Stimulated activated naive B cell treated with anti-CD40 and anti-IgM and Interleukin-4, amounts not matched to agents 10 μg/mL and 1 μg/mL and 100 μg/mL, for 72 hours (primary cell): ENCODE measurements around the gene UNC13D.
"Not testable (repeated sequence)": the region's sequence is repeated elsewhere in the genome, so short reads cannot be mapped to it uniquely, and the experiment has no call there.

Experiments
- ATAC-seq, 2 donors: fragments of 150-1000 bp; cut with Tn5 transposase; replicated peaks; 2 replicates each; pipeline ENCODE4 v1.10.0; 2021; ENCODE audit warnings: moderate library complexity in 1 of 2
- DNase-seq: peaks from one replicate; pipeline ENCODE4 v3.0.0; 2021
- H3K27ac Mint-ChIP-seq: one replicate; pipeline ENCODE4 v1.8.0; 2022; ENCODE audit warnings: mild to moderate bottlenecking, mixed read lengths
- H3K27me3 Mint-ChIP-seq, 2 donors: one replicate each; pipeline ENCODE4 v1.8.0; 2022; ENCODE audit warnings: mixed read lengths in 2 of 2
- H3K36me3 Mint-ChIP-seq, 2 donors: one replicate each; pipeline ENCODE4 v1.8.0; 2022; ENCODE audit warnings: mixed read lengths in 2 of 2, mild to moderate bottlenecking in 1 of 2
- H3K4me1 Mint-ChIP-seq, 2 donors: one replicate each; pipeline ENCODE4 v1.8.0; 2022; ENCODE audit warnings: mixed read lengths in 2 of 2, mild to moderate bottlenecking in 1 of 2
- H3K4me3 Mint-ChIP-seq, 2 donors: one replicate each; pipeline ENCODE4 v1.8.0; 2022; ENCODE audit warnings: mild to moderate bottlenecking in 2 of 2, mixed read lengths in 2 of 2, moderate library complexity in 1 of 2
- H3K9me3 Mint-ChIP-seq, 2 donors: one replicate each; pipeline ENCODE4 v1.8.0; 2022; ENCODE audit warnings: mixed read lengths in 2 of 2, mild to moderate bottlenecking in 1 of 2

Gene UNC13D

DNA sequence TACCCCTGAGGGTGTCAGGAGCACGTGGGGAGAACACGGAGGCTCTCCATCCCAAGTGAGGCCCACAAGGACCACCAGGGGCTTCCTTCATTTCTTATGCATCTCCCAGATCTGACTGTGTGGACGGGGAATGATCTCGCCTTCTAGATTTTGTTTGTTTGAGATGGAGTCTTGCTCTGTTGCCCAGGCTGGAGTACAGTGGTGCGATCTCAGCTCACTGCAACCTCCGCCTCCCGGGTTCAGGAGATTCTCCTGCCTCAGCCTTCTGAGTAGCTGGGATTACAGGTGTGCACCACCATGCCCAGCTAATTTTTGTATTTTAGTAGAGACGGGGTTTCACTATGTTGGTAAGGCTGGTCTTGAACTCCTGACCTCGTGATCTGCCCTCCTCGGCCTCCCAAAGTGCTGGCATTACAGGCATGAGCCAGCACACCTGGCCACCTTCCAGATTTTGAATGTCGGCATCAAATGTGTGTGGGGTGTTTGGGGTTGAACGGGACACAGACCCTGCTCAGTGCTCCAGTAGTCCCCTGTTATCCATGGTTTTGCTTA, 24.6 kb upstream of the UNC13D start:
- Mint-ChIP-seq H3K4me1 (peaks cover 11 to 16% of the 10 kb centered on the region in 2 donors), H3K27ac (peak overlapping the region; percentile 47)
- ATAC-seq, H3K27me3 Mint-ChIP-seq, H3K36me3 Mint-ChIP-seq, H3K4me3 Mint-ChIP-seq, DNase-seq, H3K9me3 Mint-ChIP-seq: not testable (repeated sequence)

DNA sequence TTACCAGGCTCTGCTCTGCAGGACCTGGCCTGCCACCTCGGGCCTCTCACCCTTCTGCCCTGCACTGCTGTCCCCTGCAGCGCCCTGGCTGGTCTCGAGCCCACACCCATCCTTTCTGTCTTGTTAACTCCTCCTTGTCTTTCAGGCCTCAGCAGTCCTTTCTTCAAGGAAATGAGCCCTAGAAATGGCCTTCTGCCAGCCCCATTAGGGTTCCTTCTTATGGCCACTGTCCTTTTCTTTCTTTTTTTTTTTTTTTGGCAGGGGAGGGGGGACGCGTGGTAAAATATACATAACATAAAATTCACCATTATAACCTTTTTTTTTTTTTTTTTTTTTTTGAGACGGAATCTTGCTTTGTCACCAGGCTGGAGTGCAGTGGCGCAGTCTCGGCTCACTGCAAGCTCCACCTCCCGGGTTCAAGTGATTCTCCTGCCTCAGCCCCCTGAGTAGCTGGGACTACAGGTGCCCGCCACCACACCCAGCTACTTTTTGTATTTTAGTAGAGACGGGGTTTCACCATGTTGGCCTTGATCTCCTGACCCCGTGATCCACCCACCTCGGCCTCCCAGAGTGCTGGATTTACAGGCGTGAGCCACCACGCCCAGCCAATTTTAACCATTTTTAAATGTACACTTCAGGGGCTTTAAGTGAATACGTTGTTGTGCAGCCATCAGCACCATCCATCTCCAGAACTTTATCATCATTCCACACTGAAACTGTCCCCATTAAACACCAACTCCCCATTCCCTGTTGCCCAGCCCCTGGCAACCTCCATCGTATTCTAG, 21.4 kb upstream of the UNC13D start:
- H3K4me3 Mint-ChIP-seq, H3K36me3 Mint-ChIP-seq, H3K9me3 Mint-ChIP-seq, DNase-seq, ATAC-seq, H3K27ac Mint-ChIP-seq, H3K27me3 Mint-ChIP-seq: not testable (repeated sequence)
- peaks cover 13 to 16% of the 10 kb centered on the region in 2 donors for H3K4me1 Mint-ChIP-seq

DNA sequence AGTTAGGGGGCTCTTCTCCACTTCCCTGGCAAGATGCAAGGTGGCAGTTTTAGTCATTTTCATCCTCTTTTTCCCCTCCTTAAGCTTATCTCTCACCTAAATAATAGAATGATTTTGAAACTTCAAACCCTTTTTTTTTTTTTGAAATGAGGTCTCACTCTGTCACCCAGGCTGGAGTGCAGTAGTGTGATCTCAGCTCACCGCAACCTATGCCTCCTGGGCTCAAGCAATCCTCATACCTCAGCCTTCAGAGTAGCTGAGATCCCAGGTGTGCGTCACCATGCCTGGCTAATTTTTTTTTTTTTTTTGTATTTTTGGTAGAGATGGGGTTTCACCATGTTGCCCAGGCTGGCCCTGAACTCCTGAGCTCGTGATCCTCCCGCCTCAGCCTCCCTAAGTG, 20.7 kb upstream of the UNC13D start:
- DNase-seq, H3K9me3 Mint-ChIP-seq, H3K27me3 Mint-ChIP-seq, H3K4me3 Mint-ChIP-seq, H3K36me3 Mint-ChIP-seq: not testable (repeated sequence)
- H3K27ac Mint-ChIP-seq = peak overlapping the region; percentile 25
- peak; percentile 31 to 36 for ATAC-seq
- H3K4me1 Mint-ChIP-seq = peaks cover 13 to 16% of the 10 kb centered on the region in 2 donors

GRCh38 chr17:75864448-75864871, 20.3 kb upstream of the UNC13D start:
- H3K36me3 Mint-ChIP-seq = no peaks in the 10 kb centered on the region
- H3K4me3 Mint-ChIP-seq = peak overlapping the region in 1 of 2 donors; percentile 4
- H3K9me3 Mint-ChIP-seq = no peaks in the 10 kb centered on the region
- peaks cover 13 to 17% of the 10 kb centered on the region in 2 donors for H3K4me1 Mint-ChIP-seq
- DNase-seq = peak; percentile 68
- H3K27me3 Mint-ChIP-seq = no peaks in the 10 kb centered on the region
- peak; percentile 89 to 91 for ATAC-seq
- H3K27ac Mint-ChIP-seq = peak overlapping the region; percentile 51

DNA sequence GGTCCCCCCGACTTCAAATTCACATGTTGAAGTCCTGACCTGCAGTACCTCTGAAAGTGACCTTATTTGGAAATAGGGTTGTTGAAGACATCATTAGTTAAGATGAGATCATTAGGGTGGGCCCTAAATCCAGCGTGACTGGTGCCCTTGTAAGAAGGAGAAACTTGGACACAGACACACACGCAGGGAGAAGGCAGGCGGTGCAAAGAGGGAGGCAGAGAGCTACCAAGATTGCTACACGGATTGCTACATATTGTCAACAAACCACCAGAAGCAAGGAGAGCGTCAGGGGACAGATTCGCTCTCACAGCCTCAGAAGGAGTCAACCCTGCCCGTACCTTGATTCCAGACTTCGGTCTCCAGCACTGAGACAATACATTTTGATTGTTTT, 17.7 kb upstream of the UNC13D start:
- no peak for ATAC-seq
- no peak overlapping the region for H3K27ac Mint-ChIP-seq
- H3K36me3 Mint-ChIP-seq = no peaks in the 10 kb centered on the region
- no peak overlapping the region for H3K4me3 Mint-ChIP-seq
- H3K9me3 Mint-ChIP-seq = no peaks in the 10 kb centered on the region
- peaks cover 25 to 35% of the 10 kb centered on the region in 2 donors for H3K4me1 Mint-ChIP-seq
- DNase-seq = no peak
- no peaks in the 10 kb centered on the region for H3K27me3 Mint-ChIP-seq

GRCh38 chr17:75859358-75859757, 15.2 kb upstream of the UNC13D start:
- H3K27ac Mint-ChIP-seq, H3K36me3 Mint-ChIP-seq, ATAC-seq, H3K4me3 Mint-ChIP-seq, DNase-seq, H3K27me3 Mint-ChIP-seq, H3K9me3 Mint-ChIP-seq: not testable (repeated sequence)
- peaks cover 21 to 33% of the 10 kb centered on the region in 2 donors for H3K4me1 Mint-ChIP-seq

GRCh38 chr17:75856062-75856756, 12.0 kb upstream of the UNC13D start:
- Mint-ChIP-seq H3K27me3 (no peaks in the 10 kb centered on the region), H3K4me3 (no peak overlapping the region), H3K4me1 (peaks cover 24 to 41% of the 10 kb centered on the region in 2 donors), H3K9me3 (no peaks in the 10 kb centered on the region), H3K36me3 (peaks cover 0 to 3% of the 10 kb centered on the region in 2 donors), H3K27ac (no peak overlapping the region)
- peak in 1 of 2 donors; percentile 34 for ATAC-seq
- DNase-seq = no peak

DNA sequence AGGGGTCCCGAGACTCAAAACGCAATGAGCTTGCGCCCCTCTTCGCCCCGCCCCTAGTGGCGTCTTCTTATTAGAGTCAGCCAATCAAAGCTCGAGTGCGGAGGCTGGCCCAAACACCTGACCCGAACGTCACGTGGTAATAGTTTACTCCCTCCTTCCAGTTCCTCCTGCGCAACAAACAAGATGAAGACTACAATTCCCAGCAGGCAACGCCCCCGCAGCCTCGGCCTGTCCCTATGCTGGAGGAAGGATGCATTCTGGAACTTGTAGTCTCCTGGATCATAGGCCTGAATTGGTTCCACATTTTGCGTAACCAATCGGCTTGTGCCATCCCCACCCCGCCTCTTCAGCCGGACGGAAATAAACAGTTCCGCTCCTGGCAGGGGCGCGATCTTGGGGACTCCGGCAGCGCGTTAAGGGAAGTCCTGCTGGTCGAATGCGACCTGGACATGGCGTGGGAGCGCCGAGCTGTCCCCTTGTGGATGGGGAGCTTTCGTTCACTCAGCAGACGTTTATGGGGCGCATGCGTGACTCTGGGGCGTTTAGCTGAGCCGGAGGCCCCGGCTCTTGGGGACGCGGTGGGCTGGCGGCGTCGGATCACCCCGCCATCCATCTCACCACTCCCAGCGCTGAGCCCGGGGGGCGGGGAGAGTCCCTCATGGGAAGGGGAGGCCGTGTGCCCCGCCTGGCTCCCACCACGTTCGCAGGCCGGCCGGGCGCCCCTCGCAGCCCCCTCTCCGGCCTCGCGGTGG, 11.3 kb upstream of the UNC13D start, which contains the start of gene WBP2:
Gene WBP2 (minus strand): TSS at position 26 of the 752 bp plus-strand sequence. CDS start 38 bp downstream, outside the sequence.
- ATAC-seq (peak; percentile 86 to 89), DNase-seq (peak; percentile 98)
- no peaks in the 10 kb centered on the region for H3K27me3 Mint-ChIP-seq
- no peak within 1 kb of the TSS for H3K27ac Mint-ChIP-seq
- no peak within 1 kb of the TSS for H3K4me3 Mint-ChIP-seq
- no peaks in the 10 kb centered on the region for H3K9me3 Mint-ChIP-seq
- H3K4me1 Mint-ChIP-seq = peaks cover 24 to 41% of the 10 kb centered on the region in 2 donors
- peaks cover 0 to 8% of the 10 kb centered on the region in 2 donors for H3K36me3 Mint-ChIP-seq

- peak; percentile 0 for ATAC-seq
- H3K4me3 Mint-ChIP-seq = no peak overlapping the region
- DNase-seq = no peak
- no peaks in the 10 kb centered on the region for H3K27me3 Mint-ChIP-seq
- H3K9me3 Mint-ChIP-seq = no peaks in the 10 kb centered on the region
- H3K27ac Mint-ChIP-seq = no peak overlapping the region
- peaks cover 24 to 41% of the 10 kb centered on the region in 2 donors for H3K4me1 Mint-ChIP-seq
- peaks cover 2 to 9% of the 10 kb centered on the region in 2 donors for H3K36me3 Mint-ChIP-seq
Observed at GRCh38 chr17:75854881-75855309, 10.7 kb upstream of the UNC13D start.

DNA sequence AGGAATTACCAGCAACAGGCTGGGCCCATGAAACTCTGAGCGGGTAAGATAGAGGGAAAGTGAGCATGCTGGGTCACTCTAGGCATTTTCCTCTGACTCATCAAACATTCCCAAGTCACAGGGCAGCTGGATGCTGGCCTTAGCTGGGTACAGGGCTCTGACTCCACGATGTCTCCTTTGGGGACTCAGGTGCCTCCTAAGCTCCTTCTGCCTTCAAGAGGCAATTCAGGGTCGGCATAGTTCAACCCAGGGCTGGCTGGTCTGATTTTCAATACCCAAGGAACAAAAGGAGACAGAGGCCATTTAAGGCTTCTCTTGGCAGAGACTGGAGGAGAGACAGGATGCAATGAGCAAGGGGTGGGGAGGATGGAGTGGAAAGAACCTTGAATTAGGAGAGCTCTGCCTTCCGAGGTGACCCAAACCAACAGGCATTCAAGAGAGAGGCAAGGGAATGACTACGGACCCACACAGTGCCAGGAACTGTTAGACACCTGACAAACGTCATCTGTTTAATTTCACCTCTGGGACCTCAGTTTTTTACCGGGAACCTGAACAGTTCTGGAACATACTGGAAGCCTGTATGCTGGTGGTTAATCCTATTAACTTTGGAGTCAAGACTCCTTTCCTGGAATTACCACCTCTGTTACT, 10.0 kb upstream of the UNC13D start:
- Mint-ChIP-seq H3K4me3 (no peak overlapping the region), H3K27ac (no peak overlapping the region)
- no peak for ATAC-seq

GRCh38 chr17:75853433-75853832, 9.2 kb upstream of the UNC13D start:
- Mint-ChIP-seq H3K9me3 (no peaks in the 10 kb centered on the region), H3K27ac (peak overlapping the region; percentile 51), H3K4me1 (peaks cover 17 to 41% of the 10 kb centered on the region in 2 donors), H3K27me3 (no peaks in the 10 kb centered on the region), H3K36me3 (peaks cover 7 to 20% of the 10 kb centered on the region in 2 donors), H3K4me3 (peak overlapping the region in 1 of 2 donors; percentile 25)
- no peak for DNase-seq
- ATAC-seq = no peak

More for the DNA sequence above, 10.0 kb upstream of the UNC13D start:
- peaks cover 21 to 43% of the 10 kb centered on the region in 2 donors for H3K4me1 Mint-ChIP-seq
- H3K27me3 Mint-ChIP-seq = no peaks in the 10 kb centered on the region
- no peak for DNase-seq
- H3K36me3 Mint-ChIP-seq = peaks cover 6 to 16% of the 10 kb centered on the region in 2 donors
- H3K9me3 Mint-ChIP-seq = no peaks in the 10 kb centered on the region

- ATAC-seq, DNase-seq, H3K9me3 Mint-ChIP-seq, H3K27ac Mint-ChIP-seq, H3K27me3 Mint-ChIP-seq, H3K4me3 Mint-ChIP-seq: not testable (repeated sequence)
- Mint-ChIP-seq H3K36me3 (peaks cover 21 to 34% of the 10 kb centered on the region in 2 donors), H3K4me1 (peaks cover 16 to 42% of the 10 kb centered on the region in 2 donors)
Observed at GRCh38 chr17:75851693-75851991, 7.4 kb upstream of the UNC13D start.

GRCh38 chr17:75850928-75851692, 6.9 kb upstream of the UNC13D start:
- no peaks in the 10 kb centered on the region for H3K27me3 Mint-ChIP-seq
- ATAC-seq (no peak), DNase-seq (no peak)
- peaks cover 14 to 42% of the 10 kb centered on the region in 2 donors for H3K4me1 Mint-ChIP-seq
- H3K4me3 Mint-ChIP-seq = no peak overlapping the region
- H3K9me3 Mint-ChIP-seq = no peaks in the 10 kb centered on the region
- H3K27ac Mint-ChIP-seq = no peak overlapping the region
- peaks cover 26 to 39% of the 10 kb centered on the region in 2 donors for H3K36me3 Mint-ChIP-seq
